C1 segment of cervical spinal cord (tissue), 14 donors: Measurements from ENCODE around the gene ARHGEF25.
A peak's percentile ranks its signal among the peaks of the same experiment; 100 is the strongest.
"Not testable (repeated sequence)": the region's sequence is repeated elsewhere in the genome, so short reads cannot be mapped to it uniquely, and the experiment has no call there.

Experiments used
- DNase-seq, 14 donors: peaks; one replicate each; lab custom pipeline; 2025; lab: John Stamatoyannopoulos, UW

The ARHGEF25 gene

DNA sequence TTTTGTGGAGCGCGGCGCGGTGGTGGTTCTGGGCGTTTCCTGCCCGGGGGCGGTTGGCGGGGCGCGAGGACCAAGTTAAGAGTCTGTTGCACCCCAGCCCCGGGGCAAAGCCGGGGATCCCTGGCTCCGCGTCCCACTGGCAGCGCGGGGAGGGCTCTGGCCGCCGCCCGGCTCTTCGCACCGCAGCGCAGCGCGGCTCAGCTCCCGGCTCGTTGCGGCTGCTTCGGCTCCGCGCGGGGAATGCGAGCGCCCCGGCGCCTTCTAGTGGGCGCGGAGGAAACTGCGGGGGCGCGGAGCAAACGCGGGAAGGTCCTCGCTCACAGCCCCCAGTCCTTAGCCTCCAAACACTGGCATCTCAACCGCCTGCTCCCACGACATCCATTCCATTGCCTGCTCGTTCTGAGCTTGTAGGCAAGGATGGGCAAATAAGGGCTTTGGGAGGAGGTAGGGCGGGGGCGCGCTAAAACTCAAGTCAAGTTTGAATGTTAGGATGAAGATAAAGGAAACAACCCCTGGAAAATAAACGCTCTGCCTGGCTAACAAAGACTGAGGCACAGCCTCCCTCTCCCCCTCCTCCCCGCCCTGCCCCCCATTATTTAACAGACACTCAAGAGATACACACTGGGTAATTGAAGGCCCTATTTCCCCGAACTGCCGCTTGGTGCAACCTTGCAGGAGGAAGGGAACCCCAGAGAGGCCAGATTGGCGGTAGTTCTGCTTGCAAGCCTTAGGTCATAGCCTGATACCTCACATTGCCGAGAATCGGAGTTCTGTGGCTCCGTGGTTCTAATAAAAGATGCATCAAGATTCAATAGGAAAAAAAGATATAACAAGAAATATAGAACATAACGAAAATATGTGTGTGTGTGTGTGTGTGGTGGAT lies 22.0 kb downstream of the ARHGEF25 start, which contains the start of gene B4GALNT1:
Gene B4GALNT1, minus strand, starts transcription at position 244 of the 883 bp plus-strand sequence. CDS start 1,069 bp downstream, outside the sequence.
- peak in 6 of 14 donors; percentile 32 to 81 (median 44) for DNase-seq

DNA sequence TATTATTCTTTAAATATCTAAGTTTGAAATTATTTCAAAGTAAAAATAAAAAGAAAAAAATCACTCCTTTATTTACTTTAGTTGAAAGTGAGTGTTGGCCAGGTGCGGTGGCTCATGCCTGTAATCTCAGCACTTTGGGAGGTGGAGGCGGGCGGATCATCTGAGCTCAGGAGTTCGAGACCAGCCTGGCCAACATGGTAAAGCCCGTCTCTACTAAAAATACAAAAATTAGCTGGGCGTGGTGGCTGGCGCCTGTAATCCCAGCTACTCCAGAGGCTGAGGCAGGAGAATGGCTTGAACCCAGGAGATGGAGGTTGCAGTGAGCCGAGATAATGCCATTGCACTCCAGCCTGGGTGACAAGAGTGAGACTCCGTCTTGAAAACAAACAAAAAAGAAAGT lies 25.5 kb downstream of the ARHGEF25 start:
- DNase-seq, result not testable (repeated sequence)

DNA sequence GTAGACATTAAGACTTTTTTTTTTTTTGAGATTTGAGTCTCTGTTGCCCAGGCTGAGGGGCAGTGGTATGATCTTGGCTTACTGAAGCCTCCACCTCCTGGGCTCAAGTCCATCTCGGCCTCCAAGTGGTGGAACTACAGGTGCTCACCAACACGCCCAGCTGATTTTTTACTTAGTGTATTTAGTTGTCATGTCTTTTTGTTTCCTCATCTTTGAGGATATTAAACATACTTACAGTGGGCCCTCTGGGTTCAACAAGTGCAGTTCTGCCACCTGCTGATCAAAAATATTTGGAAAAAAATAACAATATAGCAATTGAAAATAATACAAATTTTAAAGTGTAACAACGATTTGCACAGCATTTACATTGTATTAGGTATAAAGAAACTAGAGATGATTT lies 26.1 kb downstream of the ARHGEF25 start:
- DNase-seq, result no peak

DNA sequence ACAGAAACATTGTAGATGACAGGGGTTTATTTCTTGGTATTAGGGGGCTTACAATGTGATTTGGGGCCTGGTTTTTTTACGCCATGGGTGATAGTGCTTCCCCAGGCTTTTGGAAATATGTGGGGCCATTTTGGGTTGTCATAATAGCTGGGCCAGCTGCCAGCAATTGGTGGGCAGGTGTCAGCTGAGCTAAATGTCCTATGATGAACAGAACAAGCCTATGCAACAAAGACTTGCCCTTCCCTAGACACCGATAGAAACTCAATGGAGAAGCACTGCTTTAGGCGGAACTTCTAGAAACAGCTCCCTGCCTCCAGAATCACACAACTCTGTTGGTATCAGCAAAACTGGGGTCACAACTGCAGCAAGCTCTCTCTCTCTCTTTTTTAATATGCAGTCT lies 26.9 kb downstream of the ARHGEF25 start:
- DNase-seq, result no peak

DNA sequence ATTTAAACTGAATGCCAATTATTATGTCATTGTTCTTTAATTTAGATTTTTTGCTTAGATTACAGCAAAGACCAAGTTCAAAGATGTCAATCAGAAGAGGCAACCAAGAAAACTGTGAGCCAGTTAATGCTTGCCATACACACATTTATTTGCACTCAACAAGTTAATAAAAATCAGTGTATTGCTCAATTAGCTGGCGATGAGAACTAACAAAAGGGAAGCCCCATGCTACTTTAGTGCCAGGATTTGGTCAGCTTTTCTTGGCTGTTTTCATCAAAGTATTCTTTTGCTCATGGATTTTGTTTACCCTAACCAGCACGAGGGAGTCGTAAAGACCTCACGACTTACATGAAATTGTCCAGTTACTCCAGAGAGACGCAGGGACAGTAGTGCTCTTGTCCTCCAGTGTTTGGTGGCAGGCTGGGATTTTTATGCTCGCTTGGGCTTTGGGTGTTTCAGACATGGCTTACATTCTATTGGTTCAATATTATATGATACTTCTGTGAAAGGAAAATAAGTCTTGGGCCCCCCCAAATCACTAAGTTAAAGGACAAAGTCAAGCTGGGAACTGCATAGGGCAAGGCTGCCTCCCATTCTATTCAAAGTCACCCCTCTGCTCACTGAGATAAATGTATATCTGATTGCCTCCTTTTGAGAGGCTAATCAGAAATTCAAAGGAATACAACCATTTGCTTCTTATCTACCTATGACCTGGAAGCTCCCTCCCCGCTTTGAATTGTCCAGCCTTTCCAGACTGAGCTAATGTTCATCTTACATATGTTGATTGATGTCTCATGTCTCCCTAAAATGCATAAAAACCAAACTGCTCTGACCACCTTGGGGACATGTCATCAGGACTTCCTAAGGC lies 29.2 kb downstream of the ARHGEF25 start:
- no peak for DNase-seq

DNA sequence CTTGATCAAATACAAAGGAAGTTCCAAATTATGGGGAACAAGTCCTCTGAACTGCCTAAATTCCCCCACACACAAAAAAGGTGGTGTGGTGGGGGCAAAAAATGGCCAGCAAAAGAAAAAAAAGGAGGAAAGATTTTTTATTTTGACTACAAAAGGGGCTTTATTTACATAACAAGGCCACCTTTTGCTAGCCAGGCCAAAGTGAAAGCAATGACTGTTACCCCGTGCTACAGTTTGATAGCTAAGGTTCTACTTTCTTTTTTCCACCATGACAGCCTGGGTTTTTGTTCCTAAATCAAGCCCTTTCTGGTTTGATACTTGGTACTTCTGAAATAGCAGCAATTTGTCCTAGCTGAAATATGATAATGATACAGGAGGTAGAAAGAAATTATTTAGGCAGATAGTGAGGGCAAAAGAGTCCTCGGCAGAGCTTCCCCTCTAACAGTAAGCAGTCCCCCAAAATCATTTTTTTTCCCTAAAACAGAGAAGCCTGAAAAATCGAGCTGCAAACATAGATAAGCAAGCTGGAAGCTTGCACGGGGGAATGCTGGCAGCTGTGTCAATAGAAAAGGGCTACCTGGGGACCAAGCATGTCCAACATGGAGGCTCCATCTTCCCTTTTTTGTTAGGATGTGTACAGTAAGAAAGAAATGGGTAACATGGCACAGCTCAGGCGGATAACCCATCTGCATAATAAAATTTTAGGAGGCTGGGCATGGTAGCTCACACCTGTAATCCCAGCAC lies 30.6 kb downstream of the ARHGEF25 start:
- DNase-seq, result no peak

DNA sequence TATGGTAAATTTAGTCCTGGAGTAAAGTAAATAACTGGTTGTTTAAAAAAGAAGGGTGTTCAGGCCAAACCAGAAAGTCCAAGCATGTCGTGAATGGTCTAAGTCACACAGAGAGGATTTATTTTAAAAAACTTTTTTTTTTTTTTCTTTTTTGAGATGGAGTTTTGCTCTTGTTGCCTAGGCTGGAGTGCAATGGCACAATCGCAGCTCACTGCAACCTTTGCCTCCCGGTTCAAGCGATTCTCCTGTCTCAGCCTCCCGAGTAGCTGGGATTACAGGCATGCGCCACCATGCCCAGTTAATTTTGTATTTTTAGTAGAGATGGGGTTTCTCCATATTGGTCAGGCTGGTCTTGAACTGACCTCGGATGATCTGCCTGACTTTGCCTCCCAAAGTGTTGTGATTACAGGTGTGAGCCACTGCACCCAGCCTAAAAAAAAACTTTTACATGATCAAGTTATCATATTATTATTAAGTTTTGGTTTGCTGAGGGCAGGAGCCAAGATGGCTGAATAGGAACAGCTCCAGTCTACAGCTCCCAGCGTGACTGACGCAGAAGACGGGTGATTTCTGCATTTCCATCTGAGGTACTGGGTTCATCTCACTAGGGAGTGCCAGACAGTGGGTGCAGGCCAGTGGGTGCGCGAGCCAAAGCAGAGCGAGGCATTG lies 34.9 kb downstream of the ARHGEF25 start:
- DNase-seq, result not testable (repeated sequence)

DNA sequence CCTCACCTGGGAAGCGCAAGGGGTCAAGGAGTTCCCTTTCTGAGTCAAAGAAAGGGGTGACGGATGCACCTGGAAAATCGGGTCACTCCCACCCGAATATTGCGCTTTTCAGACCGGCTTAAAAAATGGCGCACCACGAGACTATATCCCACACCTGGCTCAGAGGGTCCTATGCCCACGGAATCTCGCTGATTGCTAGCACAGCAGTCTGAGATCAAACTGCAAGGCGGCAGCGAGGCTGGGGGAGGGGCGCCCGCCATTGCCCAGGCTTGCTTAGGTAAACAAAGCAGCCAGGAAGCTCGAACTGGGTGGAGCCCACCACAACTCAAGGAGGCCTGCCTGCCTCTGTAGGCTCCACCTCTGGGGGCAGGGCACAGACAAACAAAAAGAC lies 35.4 kb downstream of the ARHGEF25 start:
- not testable (repeated sequence) for DNase-seq

DNA sequence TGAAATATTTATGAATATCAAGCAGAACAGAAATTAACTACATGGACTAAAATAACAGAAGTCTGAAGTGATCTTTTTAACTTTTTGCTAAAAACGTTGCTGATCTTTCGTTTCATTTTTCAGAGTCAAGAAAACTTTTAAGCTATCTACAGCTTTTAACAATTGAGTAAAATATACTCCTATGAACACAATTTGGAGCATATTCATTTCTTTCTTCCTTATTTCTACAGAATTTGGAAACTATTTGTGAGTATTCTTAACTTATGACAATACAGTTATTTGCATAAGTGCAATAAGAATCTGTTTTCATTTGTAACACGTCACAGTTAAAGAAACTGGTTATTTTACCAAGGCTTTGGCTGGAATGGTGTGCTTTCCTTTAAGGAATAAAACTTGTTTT lies 42.8 kb downstream of the ARHGEF25 start:
- no peak for DNase-seq

DNA sequence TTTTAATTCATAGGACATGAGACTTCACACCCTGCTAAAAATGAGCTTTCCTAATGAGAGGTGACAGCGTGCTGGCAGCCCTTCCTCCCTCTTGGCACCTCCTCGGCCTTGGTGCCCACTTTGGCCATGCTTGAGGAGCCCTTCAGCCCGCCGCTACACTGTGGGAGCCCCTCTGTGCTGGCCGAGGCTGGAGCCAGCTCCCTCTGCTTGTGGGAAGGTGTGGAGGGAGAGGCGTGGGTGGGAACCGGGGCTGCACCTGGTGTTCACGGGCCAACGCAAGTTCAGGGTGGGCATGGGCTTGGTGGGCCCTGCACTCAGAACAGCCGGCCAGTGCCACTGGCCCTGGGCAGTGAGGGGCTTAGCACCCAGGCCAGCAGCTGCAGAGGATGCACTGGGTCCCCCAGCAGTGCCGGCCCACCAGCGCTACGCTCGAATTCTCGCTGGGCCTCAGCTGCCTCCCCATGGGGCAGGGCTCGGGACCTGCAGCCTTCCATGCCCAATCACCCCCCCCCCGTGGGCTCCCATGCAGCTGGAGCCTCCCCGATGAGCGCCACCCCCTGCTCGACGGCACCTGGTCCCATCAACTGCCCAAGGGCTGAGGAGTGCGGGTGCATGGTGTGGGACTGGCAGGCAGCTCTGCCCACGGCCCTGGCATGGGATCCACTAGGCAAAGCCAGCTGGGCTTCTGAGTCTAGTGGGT lies 44.5 kb downstream of the ARHGEF25 start:
- DNase-seq, result no peak

DNA sequence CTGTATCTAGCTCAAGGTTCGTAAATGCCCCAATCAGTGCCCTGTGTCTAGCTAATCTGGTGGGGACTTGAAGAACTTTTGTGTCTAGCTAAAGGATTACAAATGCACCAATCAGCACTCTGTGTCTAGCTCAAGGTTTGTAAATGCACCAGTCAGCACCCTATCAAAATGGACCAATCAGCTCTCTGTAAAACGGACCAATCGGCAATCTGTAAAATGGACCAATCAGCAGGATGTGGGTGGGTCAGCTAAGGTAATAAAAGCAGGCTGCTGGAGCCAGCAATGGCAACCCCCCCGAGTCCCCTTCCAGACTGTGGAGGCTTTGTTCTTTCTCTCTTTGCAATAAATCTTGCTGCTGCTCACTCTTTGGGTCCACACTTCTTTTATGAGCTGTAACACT lies 45.2 kb downstream of the ARHGEF25 start:
- DNase-seq, result not testable (repeated sequence)

DNA sequence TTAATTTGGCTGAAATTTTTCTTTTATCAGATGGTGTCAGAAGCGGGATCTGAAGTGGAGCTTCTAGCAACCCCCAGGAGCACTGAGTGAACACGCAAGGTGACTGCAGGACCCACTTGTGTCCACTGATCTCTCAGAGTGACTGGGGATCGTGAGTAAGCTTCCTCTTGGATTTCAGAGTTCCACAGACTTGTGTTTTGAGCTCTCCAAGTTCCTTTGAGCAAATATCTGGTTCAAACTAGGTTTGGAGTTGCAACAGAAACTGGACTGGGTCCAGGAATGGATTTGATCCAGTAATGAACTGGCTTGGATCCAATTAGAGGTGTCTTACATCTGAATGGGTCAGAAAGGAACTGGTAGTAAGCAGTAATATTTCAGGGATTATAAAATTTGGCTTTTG lies 46.5 kb downstream of the ARHGEF25 start:
- DNase-seq, result no peak

DNA sequence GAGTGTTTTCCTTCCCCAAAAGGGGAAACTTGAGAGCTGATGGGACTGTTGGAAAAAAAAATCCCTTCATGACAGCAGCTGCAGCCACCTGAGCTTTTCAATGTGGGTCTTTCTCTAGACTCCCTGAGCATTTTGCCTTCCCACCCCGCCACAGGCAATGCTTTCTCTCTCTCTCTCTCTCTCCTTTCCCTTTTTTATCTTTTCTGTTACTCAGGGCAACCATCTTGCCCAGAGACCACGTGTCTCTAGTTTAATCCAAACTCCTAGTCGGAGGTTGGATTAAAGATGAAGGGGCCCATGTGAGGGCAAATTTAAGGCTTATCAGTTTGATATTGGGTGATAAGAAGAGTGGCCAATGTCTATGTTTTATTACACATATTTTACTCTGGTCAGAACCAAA lies 47.7 kb downstream of the ARHGEF25 start:
- no peak for DNase-seq

DNA sequence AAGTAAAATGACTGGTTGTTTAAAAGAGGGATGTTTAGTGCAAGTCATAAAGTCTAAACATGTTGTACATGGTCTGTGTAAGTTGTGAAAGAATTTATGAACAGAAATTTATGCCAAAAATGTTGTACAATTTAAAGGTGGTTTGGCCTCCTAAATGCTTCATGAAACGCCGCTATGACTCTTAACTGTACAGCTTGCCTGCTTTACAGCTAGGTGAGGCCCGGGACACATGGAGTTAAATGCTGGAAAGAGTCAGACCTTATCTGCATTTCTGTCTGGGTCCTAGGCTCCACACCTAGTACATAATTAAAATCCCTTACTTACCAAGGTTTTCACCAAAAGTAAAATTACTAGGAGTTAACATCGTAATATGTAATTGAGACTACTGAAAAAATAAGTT lies 50.1 kb downstream of the ARHGEF25 start:
- DNase-seq, result no peak

DNA sequence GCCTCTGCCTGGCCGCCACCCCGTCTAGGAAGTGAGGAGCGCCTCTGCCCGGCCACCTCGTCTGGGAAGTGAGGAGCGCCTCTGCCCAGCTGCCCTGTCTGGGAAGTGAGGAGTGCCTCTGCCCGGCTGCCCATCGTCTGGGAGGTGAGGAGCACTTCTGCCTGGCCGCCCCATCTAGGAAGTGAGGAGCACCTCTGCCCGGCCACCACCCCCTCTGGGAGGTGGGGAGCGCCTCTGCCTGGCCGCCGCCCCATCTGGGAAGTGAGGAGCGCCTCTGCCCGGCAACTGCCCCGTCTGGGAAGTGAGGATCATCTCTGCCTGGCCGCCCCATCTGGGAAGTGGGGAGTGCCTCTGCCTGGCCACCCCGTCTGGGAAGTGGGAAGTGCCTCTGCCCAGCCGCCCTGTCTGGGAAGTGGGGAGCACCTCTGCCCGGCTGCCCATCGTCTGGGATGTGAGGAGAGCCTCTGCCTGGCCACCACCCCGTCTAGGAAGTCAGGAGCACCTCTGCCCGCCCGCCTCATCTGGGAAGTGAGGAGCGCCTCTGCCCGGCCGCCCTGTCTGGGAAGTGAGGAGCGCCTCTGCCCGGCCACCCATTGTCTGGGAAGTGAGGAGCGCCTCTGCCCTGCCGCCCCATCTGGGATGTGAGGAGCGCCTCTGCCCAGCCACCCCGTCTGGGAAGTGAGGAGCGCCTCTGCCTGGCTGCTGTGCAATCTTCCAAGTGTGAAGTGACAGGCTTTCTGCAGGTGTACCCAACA lies 54.0 kb downstream of the ARHGEF25 start:
- DNase-seq, result not testable (repeated sequence)
